GM12878 (cell line): ENCODE results near the gene SUN5. TPM values are rescaled to one million over a fixed set of nuclear protein-coding genes. Genes with fewer than 3 reads are reported as not detected.

Experiments
- ATAC-seq: fragments of 200-7000 bp; cut with Tn5 transposase; 3 replicates; pipeline ENCODE4 v1.9.1; 2020; ENCODE audit warnings: mild to moderate bottlenecking, moderate library complexity
- BruUV-seq: library from RNA; stranded (reverse); fragments of 400-500 nt; replicated peaks from 2 replicates; lab custom pipeline; 2021; lab: Mats Ljungman, UMichigan
- CTCF ChIA-PET: fragments of 300-600 bp; sonication (Branson Sonifier 250); formaldehyde crosslinking; extraction: SDS; loops from one replicate; lab custom pipeline; 2021; ENCODE audit warnings: inconsistent platforms; lab: Yijun Ruan, JAX
- POLR2A ChIA-PET: fragments of 350-600 bp; formaldehyde crosslinking; extraction: SDS; loops from one replicate; lab custom pipeline; 2021; ENCODE audit warnings: inconsistent platforms; lab: Charles Lee
- RAD21 ChIA-PET: fragments of 300-600 bp; sonication (Branson Sonifier 250); formaldehyde crosslinking; loops from one replicate; lab custom pipeline; 2023; ENCODE audit warnings: antibody characterized with exemption; ENCODE audit not compliant: unreplicated experiment; lab: Charles Lee
- SMC1A ChIA-PET: fragments of 300-600 bp; sonication (Branson Sonifier 250); formaldehyde crosslinking; loops from one replicate; lab custom pipeline; 2023; ENCODE audit not compliant: unreplicated experiment, uncharacterized antibody; lab: Charles Lee
- DNase-seq: peaks from one replicate; pipeline ENCODE4 v3.0.0-alpha.2; 2011; ENCODE audit warnings: low read depth, low spot score
- FAIRE-seq: peaks from 3 replicates; lab custom pipeline; 2011; peaks lifted over from hg19 to GRCh38; lab: Jason Lieb, UNC
- H2AFZ ChIP-seq: 2 replicates; pipeline ENCODE4 v1.6.0; 2011; ENCODE audit warnings: low read depth, low read length, control low read depth; ENCODE audit not compliant: control insufficient read depth
- H3K27ac ChIP-seq: 2 replicates; pipeline ENCODE4 v1.5.1; 2011; ENCODE audit warnings: control low read depth; ENCODE audit not compliant: control insufficient read depth, insufficient read depth
- H3K27me3 ChIP-seq, 2 experiments: replicated peaks in 1 of 2; 2 replicates each; pipeline versions ENCODE4 v1.6.0 to v1.6.1; 2011; ENCODE audit warnings: low read length in 1 of 2; ENCODE audit not compliant: control insufficient read depth in 2 of 2, insufficient read depth in 2 of 2
- H3K36me3 ChIP-seq, 2 experiments: 2 replicates each; pipeline ENCODE4 v1.5.1; 2011; ENCODE audit warnings: low read length in 1 of 2; ENCODE audit not compliant: control insufficient read depth in 2 of 2, insufficient read depth in 2 of 2
- H3K4me1 ChIP-seq: 2 replicates; pipeline ENCODE4 v1.6.1; 2011; ENCODE audit warnings: mild to moderate bottlenecking, low read length, moderate library complexity, mixed read lengths; ENCODE audit not compliant: control insufficient read depth, insufficient read depth
- H3K4me2 ChIP-seq: 2 replicates; pipeline ENCODE4 v1.6.0; 2011; ENCODE audit warnings: control low read depth; ENCODE audit not compliant: control insufficient read depth, insufficient read depth
- H3K4me3 ChIP-seq: fragments of 200-600 bp; sonication (generic); 2 replicates; pipeline ENCODE4 v1.5.1; 2016
- H3K79me2 ChIP-seq: 2 replicates; pipeline ENCODE4 v1.6.0; 2011; ENCODE audit warnings: low read length; ENCODE audit not compliant: control insufficient read depth, insufficient read depth
- H3K9ac ChIP-seq: 2 replicates; pipeline ENCODE4 v1.8.0; 2011; ENCODE audit warnings: low read length, control low read depth, mixed read lengths; ENCODE audit not compliant: control insufficient read depth, insufficient read depth
- H3K9me3 ChIP-seq: replicated peaks from 3 replicates; pipeline ENCODE4 v1.5.1; 2011; ENCODE audit warnings: mild to moderate bottlenecking, low read length; ENCODE audit not compliant: control insufficient read depth, insufficient read depth
- H4K20me1 ChIP-seq: 2 replicates; pipeline ENCODE4 v1.6.0; 2011; ENCODE audit not compliant: control insufficient read depth, insufficient read depth
- ETV6 ChIP-seq, 2 experiments: fragments of 450-650 bp in 1 of 2; IDR thresholded peaks in 1 of 2; conservative IDR thresholded peaks in 1 of 2; 2 replicates each; pipeline ENCODE4 v1.6.1; 2014; ENCODE audit warnings: antibody characterized with exemption in 1 of 2, borderline replicate concordance in 1 of 2, low read depth in 1 of 2, mild to moderate bottlenecking in 1 of 2, moderate library complexity in 1 of 2
- JUND ChIP-seq: IDR thresholded peaks from 2 replicates; pipeline ENCODE4 v1.6.1; 2012; ENCODE audit warnings: low read depth, mild to moderate bottlenecking, low read length, improper control_type of control experiment, moderate library complexity
- KLF5 ChIP-seq: fragments of 450-650 bp; IDR thresholded peaks from 2 replicates; pipeline ENCODE4 v1.6.1; 2014; ENCODE audit warnings: mild to moderate bottlenecking; ENCODE audit not compliant: partially characterized antibody
- USF1 ChIP-seq: IDR thresholded peaks from 2 replicates; pipeline ENCODE4 v1.6.1; 2011; ENCODE audit warnings: borderline replicate concordance, low read depth, mild to moderate bottlenecking, moderate library complexity, mixed read lengths, low read length; ENCODE audit not compliant: insufficient read depth; ENCODE audit errors: extremely low read length
- ZBED1 ChIP-seq: IDR thresholded peaks from 2 replicates; pipeline ENCODE4 v1.6.1; 2016; ENCODE audit warnings: borderline replicate concordance
- ZNF217 ChIP-seq: fragments of 450-650 bp; IDR thresholded peaks from 2 replicates; pipeline ENCODE4 v1.6.1; 2017; ENCODE audit warnings: antibody characterized with exemption, mild to moderate bottlenecking
- ZNF274 ChIP-seq: IDR thresholded peaks from one replicate; pipeline ENCODE4 v1.8.0; 2011; ENCODE audit not compliant: insufficient read length, insufficient read depth
- ZNF384 ChIP-seq: IDR thresholded peaks from 2 replicates; pipeline ENCODE4 v1.6.1; 2012; ENCODE audit warnings: low read depth, mild to moderate bottlenecking, low read length, improper control_type of control experiment, borderline replicate concordance
- WGBS: methylation state at CpG from one replicate; pipeline ENCODE4 v1.1.6; 2016; ENCODE audit warnings: low lambda C conversion rate; ENCODE audit not compliant: insufficient replicate concordance, insufficient coverage; ENCODE audit errors: missing lambda C conversion rate; 5-methylcytosine and 5-hydroxymethylcytosine counted together
- in situ Hi-C: fragments of 300-500 bp; cut with MboI; formaldehyde crosslinking; loops from 9 replicates; pipeline ENCODE4 v1.14.3; 2018; ENCODE audit warnings: mixed read lengths
- intact Hi-C: fragments of 100-400 bp; cut with micrococcal nuclease; formaldehyde crosslinking; loops from one replicate; pipeline ENCODE4 v1.14.2; 2022; ENCODE audit not compliant: unreplicated experiment
- polyA plus RNA-seq, 11 experiments: library from polyadenylated mRNA; depleted of rRNA in 4 of 11; unstranded in 6 of 11; stranded (reverse) in 5 of 11; fragments of >200 nt; fragmentation: Nextera tagmentation in 4 of 11; fragmentation: Illumina TruSeq in 1 of 11; extraction: Ambion mirVana in 4 of 11; extraction: Trizol in 1 of 11; gene quantifications; 1 replicate in 1 of 11; 2 replicates in 10 of 11; pipeline versions ENCODE4 v1.2.1 to v1.2.3, GENCODE V29; 2011 to 2016; ENCODE audit warnings: inconsistent platforms in 2 of 11, missing spikeins in 2 of 11, low read depth in 1 of 11
- total RNA-seq, 4 experiments: library from RNA; depleted of rRNA in 3 of 4; stranded (reverse); fragments of >200 nt in 3 of 4; fragmentation: Illumina TruSeq in 1 of 4; extraction: Trizol in 1 of 4; gene quantifications; 2 replicates each; pipeline versions ENCODE4 v1.2.1 to v1.2.3, GENCODE V29; 2013 to 2021
- TF ChIP-seq, protein P1 (sequence below): fragments of 150-350 bp; IDR thresholded peaks from 2 replicates; pipeline ENCODE4 v1.6.1; 2014; ENCODE audit warnings: mild to moderate bottlenecking, low read depth, low read length

The SUN5 gene
- total and polyA plus RNA-seq, 10 of the 15 experiments (the other 5 are each of a cell fraction or from before 2014, with no cell fraction given), result not detected

DNA sequence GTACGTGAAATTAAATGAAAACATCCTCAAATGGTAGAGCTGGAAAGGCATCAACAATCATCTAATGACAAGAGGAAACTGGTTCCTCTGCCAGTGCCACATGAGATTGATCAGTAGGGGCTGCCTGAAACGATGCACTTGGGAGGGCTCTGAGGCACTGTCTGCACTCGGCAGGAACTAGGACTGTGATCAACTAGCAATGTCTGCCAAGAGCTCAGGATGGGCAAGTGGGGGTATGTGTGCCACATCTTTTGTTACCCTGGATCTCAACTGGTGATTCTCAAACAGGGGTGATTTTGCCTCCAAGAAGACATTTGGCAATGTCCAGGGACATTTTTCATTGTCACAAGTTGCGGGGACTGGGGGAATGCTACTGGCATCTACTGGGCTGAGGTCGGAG is 29.1 kb upstream of the SUN5 start:
- H3K4me3 ChIP-seq, result no peak overlapping the region
- H3K4me1 ChIP-seq, result no peaks in the 10 kb centered on the region
- no peaks in the 10 kb centered on the region for H3K79me2 ChIP-seq
- H3K9me3 ChIP-seq, result no peaks in the 10 kb centered on the region
- no peak overlapping the region for H3K27ac ChIP-seq
- H2AFZ ChIP-seq, result no peak overlapping the region
- CTCF ChIA-PET, result no interaction called here
- WGBS, result 28% methylated on average over 5 of the region's 5 CpGs
- peaks cover 0 to 1% of the 10 kb centered on the region in 2 experiments; a peak in 1 of 4 replicates for H3K27me3 ChIP-seq
- in situ Hi-C loops (no loop called here), intact Hi-C loops (no loop called here)
- BruUV-seq, result no TSS peak
- no peaks in the 10 kb centered on the region for H4K20me1 ChIP-seq
- H3K9ac ChIP-seq, result no peak overlapping the region
- SMC1A ChIA-PET, result no interaction called here
- FAIRE-seq, result no peak
- no peaks in the 10 kb centered on the region for H3K36me3 ChIP-seq
- ATAC-seq, result no peak
- RAD21 ChIA-PET, result no interaction called here
- POLR2A ChIA-PET, result no interaction called here
- DNase-seq, result no peak
- TF ChIP-seq ZNF217, result no peak
- no peak for TF ChIP-seq ZNF274
- no peak for TF ChIP-seq ZBED1
- no peak for TF ChIP-seq JUND
- TF ChIP-seq ETV6 (conservative IDR thresholded peaks at IDR 0.05 in 1 of 2, IDR thresholded peaks at IDR 0.05 in 1 of 2; ENCODE audit: borderline replicate concordance in 1 of 2, low read depth in 1 of 2), result no peak
- H3K4me2 ChIP-seq, result no peak overlapping the region

- intact Hi-C loops, result no loop called here
- no peaks in the 10 kb centered on the region for H3K79me2 ChIP-seq
- DNase-seq (no peak), FAIRE-seq (no peak), ATAC-seq (no peak)
- no peaks in the 10 kb centered on the region for H4K20me1 ChIP-seq
- no TSS peak for BruUV-seq
- TF ChIP-seq KLF5 (no peak), ZNF384 (no peak), USF1 (no peak)
- TF ChIP-seq, protein P1, sequence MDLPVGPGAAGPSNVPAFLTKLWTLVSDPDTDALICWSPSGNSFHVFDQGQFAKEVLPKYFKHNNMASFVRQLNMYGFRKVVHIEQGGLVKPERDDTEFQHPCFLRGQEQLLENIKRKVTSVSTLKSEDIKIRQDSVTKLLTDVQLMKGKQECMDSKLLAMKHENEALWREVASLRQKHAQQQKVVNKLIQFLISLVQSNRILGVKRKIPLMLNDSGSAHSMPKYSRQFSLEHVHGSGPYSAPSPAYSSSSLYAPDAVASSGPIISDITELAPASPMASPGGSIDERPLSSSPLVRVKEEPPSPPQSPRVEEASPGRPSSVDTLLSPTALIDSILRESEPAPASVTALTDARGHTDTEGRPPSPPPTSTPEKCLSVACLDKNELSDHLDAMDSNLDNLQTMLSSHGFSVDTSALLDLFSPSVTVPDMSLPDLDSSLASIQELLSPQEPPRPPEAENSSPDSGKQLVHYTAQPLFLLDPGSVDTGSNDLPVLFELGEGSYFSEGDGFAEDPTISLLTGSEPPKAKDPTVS, result no peak
- no peak overlapping the region for H3K4me3 ChIP-seq
- ChIA-PET RAD21 (no interaction called here), POLR2A (no interaction called here), CTCF (no interaction called here), SMC1A (no interaction called here)
- no peaks in the 10 kb centered on the region for H3K36me3 ChIP-seq
- peaks cover 0 to 1% of the 10 kb centered on the region in 2 experiments; a peak in 1 of 4 replicates for H3K27me3 ChIP-seq
- no peaks in the 10 kb centered on the region for H3K9me3 ChIP-seq
- H3K27ac ChIP-seq, result no peak overlapping the region
- in situ Hi-C loops, result no loop called here
- 15% methylated on average over 6 of the region's 6 CpGs for WGBS
- H3K4me1 ChIP-seq, result no peaks in the 10 kb centered on the region
- no peak overlapping the region for H3K4me2 ChIP-seq
- H2AFZ ChIP-seq, result no peak overlapping the region
- no peak overlapping the region for H3K9ac ChIP-seq
Measured at GRCh38 chr20:33032555-33032954, 28.3 kb upstream of the SUN5 start.
